ENCODE results near the gene RIN1. TPM values are rescaled to one million over a fixed set of nuclear protein-coding genes. Genes with fewer than 3 reads are reported as not detected.

Gene RIN1
- total and polyA plus RNA-seq, 2 of the 13 experiments (the other 11 are each of a cell fraction or from before 2014, with no cell fraction given) = 2.4 to 4.1 TPM

- TF ChIP-seq PATZ1 (CRISPR knock-in tag; IDR thresholded peaks at IDR 0.05) (peak; percentile 72), ZNF530 (CRISPR knock-in tag; IDR thresholded peaks at IDR 0.05; ENCODE audit: low read depth) (no peak), RELA (CRISPR knock-in tag; IDR thresholded peaks at IDR 0.05) (no peak), BCL3 (CRISPR knock-in tag; IDR thresholded peaks at IDR 0.05) (no peak), KLF15 (CRISPR knock-in tag; IDR thresholded peaks at IDR 0.05; ENCODE audit: borderline replicate concordance) (no peak), TFDP1 (CRISPR knock-in tag; IDR thresholded peaks at IDR 0.05; ENCODE audit: borderline replicate concordance) (peak; percentile 39; the same call in 1 of the 2 replicates), ZNF263 (CRISPR knock-in tag; IDR thresholded peaks at IDR 0.05) (no peak), IKZF5 (CRISPR knock-in tag; IDR thresholded peaks at IDR 0.05) (peak; percentile 39; the same call in 1 of the 2 replicates), ZNF510 (CRISPR knock-in tag; IDR thresholded peaks at IDR 0.05; ENCODE audit: low read depth) (no peak), ZNF264 (CRISPR knock-in tag; IDR thresholded peaks at IDR 0.05) (no peak), POLR2A (IDR thresholded peaks at IDR 0.05; ENCODE audit: insufficient read depth in 1 of 2, low read depth in 2 of 2, low read length in 2 of 2) (peak in 1 of 2 experiments; percentile 93; a peak in 2 of 4 replicates), ZNF652 (CRISPR knock-in tag; IDR thresholded peaks at IDR 0.05; ENCODE audit: borderline replicate concordance, low read depth) (no peak), ZNF792 (CRISPR knock-in tag; IDR thresholded peaks at IDR 0.05) (no peak; the same call in none of the 2 replicates), AFF4 (CRISPR knock-in tag; IDR thresholded peaks at IDR 0.05) (no peak), KLF11 (CRISPR knock-in tag; IDR thresholded peaks at IDR 0.05) (no peak), MLX (CRISPR knock-in tag; IDR thresholded peaks at IDR 0.05) (no peak), ZNF691 (CRISPR knock-in tag; IDR thresholded peaks at IDR 0.05; ENCODE audit: borderline replicate concordance, low read depth) (no peak), MAX (IDR thresholded peaks at IDR 0.05) (peak; percentile 86)
Measured at GRCh38 chr11:66288671-66289547, 47.3 kb downstream of the RIN1 start, which contains the start of gene YIF1A (continued).

All from HepG2 (cell line).